ENCODE data around the gene SPINT1.

- no peak for TF ChIP-seq CTCF (IDR thresholded peaks at IDR 0.05 in 2 of 3, conservative IDR thresholded peaks at IDR 0.05 in 1 of 3; ENCODE audit: borderline replicate concordance in 1 of 3, insufficient read depth in 1 of 3, low read depth in 2 of 3, low read length in 2 of 3)
- TF ChIP-seq ZNF274 (IDR thresholded peaks at IDR 0.05; ENCODE audit: low read depth, low read length), result no peak
- TF ChIP-seq POLR2A (IDR thresholded peaks at IDR 0.05; ENCODE audit: borderline replicate concordance, extremely low read depth, insufficient read depth, insufficient read length), result no peak
- TF ChIP-seq ZBTB33 (IDR thresholded peaks at IDR 0.05; ENCODE audit: extremely low read depth, insufficient replicate concordance, low read length), result no peak
- no peak for TF ChIP-seq POLR2AphosphoS5 (IDR thresholded peaks at IDR 0.05; ENCODE audit: low read depth, low read length)
- no peak for TF ChIP-seq CEBPB (IDR thresholded peaks at IDR 0.05; ENCODE audit: low read depth)
- no peak for TF ChIP-seq MAX (IDR thresholded peaks at IDR 0.05)
- TF ChIP-seq ATF3 (IDR thresholded peaks at IDR 0.05), result no peak
- TF ChIP-seq FOSL1 (IDR thresholded peaks at IDR 0.05; ENCODE audit: low read depth), result no peak
- TF ChIP-seq SIN3A (IDR thresholded peaks at IDR 0.05; ENCODE audit: low read depth), result no peak
- no peak for TF ChIP-seq TCF7L2 (IDR thresholded peaks at IDR 0.05; ENCODE audit: borderline replicate concordance, extremely low read depth, insufficient read depth, insufficient read length)
Measured at GRCh38 chr15:40881351-40881750, 37.5 kb downstream of the SPINT1 start.
